Measurements from ENCODE around the gene KAZN. TPM values are rescaled to one million over a fixed set of nuclear protein-coding genes. Genes with fewer than 3 reads are reported as not detected.

KAZN gene
- total and polyA plus RNA-seq, 2 of the 8 experiments (the other 6 are each of a cell fraction or from before 2014, with no cell fraction given) = 3.7 to 11.8 TPM

DNA sequence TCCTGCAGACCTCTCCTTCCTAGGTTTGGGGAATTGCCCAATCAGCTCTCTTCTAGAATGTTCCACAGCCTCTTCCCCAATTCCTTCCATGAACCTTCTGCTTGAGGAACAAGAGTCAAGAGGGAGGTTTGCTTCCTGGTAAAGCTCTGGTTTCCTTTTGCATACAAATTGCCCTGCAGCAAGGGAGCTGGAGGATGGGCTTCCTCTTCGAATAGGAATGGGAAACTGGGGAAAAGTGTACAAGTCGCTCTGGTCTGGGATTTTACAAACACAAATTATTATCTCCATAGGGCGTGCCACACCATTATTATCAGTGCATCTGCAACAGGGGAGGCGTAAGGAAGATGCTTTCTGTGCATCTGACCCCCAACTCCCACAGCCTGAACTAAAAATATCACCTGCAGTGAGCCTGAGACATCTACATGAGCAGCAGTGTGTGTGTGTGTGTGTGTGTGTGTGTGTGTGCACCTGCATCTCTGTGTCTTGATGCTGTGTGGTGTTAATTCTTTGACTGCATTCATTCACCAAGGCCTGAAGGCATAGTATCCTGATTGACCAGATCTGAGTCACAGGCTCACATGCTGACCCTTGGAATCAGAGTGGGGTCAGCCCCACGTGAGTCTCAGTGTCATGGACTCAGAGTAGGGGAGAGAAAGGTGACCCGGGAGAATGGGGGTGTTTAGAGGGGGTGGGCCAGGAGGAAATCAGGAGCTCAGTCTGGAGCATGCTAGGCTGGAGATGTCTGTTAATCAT is 272.9 kb downstream of the KAZN start (continued):
- TF ChIP-seq CHD7 (IDR thresholded peaks at IDR 0.05; ENCODE audit: insufficient replicate concordance, low read length) (no peak), NANOG (IDR thresholded peaks at IDR 0.05; ENCODE audit: insufficient read depth, low read depth, low read length, poor library complexity, severe bottlenecking) (no peak), RFX5 (IDR thresholded peaks at IDR 0.05; ENCODE audit: borderline replicate concordance, low read depth, low read length) (no peak), SIN3A (conservative IDR thresholded peaks at IDR 0.05 in 1 of 2, IDR thresholded peaks at IDR 0.05 in 1 of 2; ENCODE audit: low read depth in 1 of 2, low read length in 2 of 2) (no peak)
